D721Med (cell line): ENCODE data around the gene LMAN1L.

ENCODE experiments used
- DNase-seq: peaks from one replicate; pipeline ENCODE4 v3.0.0; 2011; ENCODE audit warnings: low spot score; ENCODE audit not compliant: insufficient read length
- FAIRE-seq: peaks from 2 replicates; lab custom pipeline; 2011; peaks lifted over from hg19 to GRCh38; lab: Jason Lieb, UNC
- TF ChIP-seq, protein P1 (sequence below): IDR thresholded peaks from 2 replicates; pipeline ENCODE4 v1.5.1; 2012; ENCODE audit warnings: mild to moderate bottlenecking, control low read depth; ENCODE audit not compliant: insufficient read depth; ENCODE audit errors: missing control alignments

Gene LMAN1L

GRCh38 chr15:74821790-74822158, 9.1 kb downstream of the LMAN1L start:
- TF ChIP-seq, protein P1, sequence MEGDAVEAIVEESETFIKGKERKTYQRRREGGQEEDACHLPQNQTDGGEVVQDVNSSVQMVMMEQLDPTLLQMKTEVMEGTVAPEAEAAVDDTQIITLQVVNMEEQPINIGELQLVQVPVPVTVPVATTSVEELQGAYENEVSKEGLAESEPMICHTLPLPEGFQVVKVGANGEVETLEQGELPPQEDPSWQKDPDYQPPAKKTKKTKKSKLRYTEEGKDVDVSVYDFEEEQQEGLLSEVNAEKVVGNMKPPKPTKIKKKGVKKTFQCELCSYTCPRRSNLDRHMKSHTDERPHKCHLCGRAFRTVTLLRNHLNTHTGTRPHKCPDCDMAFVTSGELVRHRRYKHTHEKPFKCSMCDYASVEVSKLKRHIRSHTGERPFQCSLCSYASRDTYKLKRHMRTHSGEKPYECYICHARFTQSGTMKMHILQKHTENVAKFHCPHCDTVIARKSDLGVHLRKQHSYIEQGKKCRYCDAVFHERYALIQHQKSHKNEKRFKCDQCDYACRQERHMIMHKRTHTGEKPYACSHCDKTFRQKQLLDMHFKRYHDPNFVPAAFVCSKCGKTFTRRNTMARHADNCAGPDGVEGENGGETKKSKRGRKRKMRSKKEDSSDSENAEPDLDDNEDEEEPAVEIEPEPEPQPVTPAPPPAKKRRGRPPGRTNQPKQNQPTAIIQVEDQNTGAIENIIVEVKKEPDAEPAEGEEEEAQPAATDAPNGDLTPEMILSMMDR, result no peak
- FAIRE-seq, result no peak
- DNase-seq, result no peak

- DNase-seq (no peak), FAIRE-seq (no peak)
- TF ChIP-seq, protein P1, result no peak
Measured at GRCh38 chr15:74822233-74822632, 9.6 kb downstream of the LMAN1L start.

DNA sequence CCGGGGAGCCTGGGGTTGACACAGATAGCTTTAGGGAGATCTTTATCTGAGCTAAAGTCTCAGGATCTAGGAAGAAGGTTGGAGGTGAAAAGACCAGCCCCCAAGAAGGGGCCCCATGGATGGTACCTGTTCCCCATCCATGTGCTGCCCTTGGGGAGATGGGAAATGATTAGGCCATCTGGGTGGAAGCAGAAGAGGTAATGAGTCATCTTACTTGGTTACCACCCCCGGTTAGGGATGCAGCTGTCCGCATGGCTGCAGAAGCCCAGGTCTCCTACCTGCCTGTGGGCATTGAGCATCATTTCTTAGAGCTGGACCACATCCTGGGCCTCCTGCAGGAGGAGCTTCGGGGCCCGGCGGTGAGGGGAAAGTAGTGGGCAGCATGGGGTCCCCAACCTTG, 10.7 kb downstream of the LMAN1L start:
- DNase-seq (no peak), FAIRE-seq (no peak)
- TF ChIP-seq, protein P1, result no peak

DNA sequence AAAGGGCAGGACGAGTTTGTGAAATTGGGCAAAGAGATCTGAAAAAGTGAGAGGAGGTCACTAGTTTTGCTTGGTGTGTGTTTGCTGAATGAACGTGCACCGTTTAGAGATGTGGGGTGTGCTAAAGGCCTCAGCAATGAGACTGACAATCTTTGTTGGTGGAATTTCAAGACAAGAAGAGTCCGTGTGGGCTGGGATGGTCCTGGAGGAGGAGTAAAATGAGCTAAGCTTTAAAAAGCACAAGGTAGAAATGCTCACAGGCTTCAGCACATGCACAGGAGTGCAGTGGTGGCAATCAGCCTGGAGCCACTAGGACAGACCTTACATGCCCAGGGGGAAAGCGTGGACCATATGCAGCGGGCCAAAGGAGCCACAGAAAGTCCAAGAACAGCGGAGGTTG, 12.3 kb downstream of the LMAN1L start:
- FAIRE-seq (no peak), DNase-seq (no peak)
- TF ChIP-seq, protein P1, result no peak

- FAIRE-seq (no peak), DNase-seq (no peak)
Measured at GRCh38 chr15:74825866-74826265, 13.2 kb downstream of the LMAN1L start.

DNA sequence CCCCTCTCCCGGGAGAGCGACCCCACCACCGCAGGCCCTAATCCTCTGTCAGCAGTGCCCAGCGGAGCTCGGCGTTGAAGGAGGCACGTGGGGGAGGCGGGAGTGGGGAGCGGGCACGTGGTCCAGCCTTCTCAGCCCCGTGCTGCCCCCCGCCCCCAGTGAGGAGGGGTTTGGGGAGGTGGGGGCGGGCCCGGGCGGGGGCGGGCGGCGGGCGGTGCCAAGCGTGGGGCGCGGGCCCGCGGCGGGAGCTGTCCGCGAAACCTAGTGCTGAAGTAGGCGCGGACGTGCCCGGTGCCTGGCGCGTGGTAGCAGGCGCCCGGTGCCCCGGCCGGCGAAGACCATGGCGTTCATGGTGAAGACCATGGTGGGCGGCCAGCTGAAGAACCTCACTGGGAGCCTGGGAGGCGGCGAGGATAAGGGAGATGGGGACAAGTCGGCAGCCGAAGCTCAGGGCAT, 13.8 kb downstream of the LMAN1L start, which contains the start of gene CPLX3:
TSS of gene CPLX3 (plus strand) at position 264 of the 456 bp plus-strand sequence. CDS start at position 341, 77 bp downstream.
- FAIRE-seq (no peak), DNase-seq (no peak)
- TF ChIP-seq, protein P1, result no peak

More at GRCh38 chr15:74825866-74826265, 13.2 kb downstream of the LMAN1L start:
- TF ChIP-seq, protein P1, result no peak

DNA sequence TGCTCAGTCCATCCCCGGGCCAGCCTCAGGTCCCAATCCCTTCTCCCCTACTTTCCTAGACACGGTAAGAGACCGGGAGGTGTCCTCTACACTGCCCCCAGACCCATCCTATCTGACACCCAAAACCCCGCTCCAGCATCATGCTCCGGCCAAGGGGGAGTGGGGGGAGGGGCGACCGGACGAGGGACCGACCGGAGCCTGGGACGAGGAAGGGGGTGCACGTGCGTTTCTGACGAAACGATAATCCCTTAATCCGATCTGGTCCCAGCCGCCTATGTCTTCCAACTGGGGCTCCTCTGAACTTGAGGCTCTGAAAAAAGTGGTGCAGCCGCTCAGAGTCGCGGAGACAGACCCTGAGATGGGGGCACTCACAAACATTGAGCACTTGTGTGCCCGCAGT, 14.3 kb downstream of the LMAN1L start:
- DNase-seq, result peak; percentile 88
- TF ChIP-seq, protein P1, result no peak
- FAIRE-seq, result no peak
